Nephron progenitor cell (in vitro differentiated cells): Measurements from ENCODE around the gene PRICKLE2.
A peak's percentile ranks its signal among the peaks of the same experiment; 100 is the strongest.

Source experiments
- DNase-seq: peaks from one replicate; pipeline ENCODE4 v3.0.0; 2021
- H3K27ac Mint-ChIP-seq: 2 replicates; pipeline ENCODE4 v1.8.0; 2021; ENCODE audit warnings: mild to moderate bottlenecking, moderate library complexity, mixed read lengths
- H3K27me3 Mint-ChIP-seq: 2 replicates; pipeline ENCODE4 v1.8.0; 2021; ENCODE audit warnings: mild to moderate bottlenecking, low read depth, mixed read lengths; ENCODE audit not compliant: poor library complexity
- H3K36me3 Mint-ChIP-seq: 2 replicates; pipeline ENCODE4 v1.8.0; 2021; ENCODE audit warnings: low read depth, mixed read lengths
- H3K4me1 Mint-ChIP-seq: 2 replicates; pipeline ENCODE4 v1.8.0; 2021; ENCODE audit warnings: mixed read lengths
- H3K4me3 Mint-ChIP-seq: 2 replicates; pipeline ENCODE4 v1.8.0; 2021; ENCODE audit warnings: mild to moderate bottlenecking, moderate library complexity, mixed read lengths
- H3K9me3 Mint-ChIP-seq: 2 replicates; pipeline ENCODE4 v1.8.0; 2021; ENCODE audit warnings: mild to moderate bottlenecking, moderate library complexity, mixed read lengths
- TF ChIP-seq, protein P1 (sequence below): fragments of 200-600 bp; sonication (generic); IDR thresholded peaks from 2 replicates; pipeline ENCODE4 v1.5.0; 2021; ENCODE audit warnings: antibody characterized with exemption

The PRICKLE2 gene

DNA sequence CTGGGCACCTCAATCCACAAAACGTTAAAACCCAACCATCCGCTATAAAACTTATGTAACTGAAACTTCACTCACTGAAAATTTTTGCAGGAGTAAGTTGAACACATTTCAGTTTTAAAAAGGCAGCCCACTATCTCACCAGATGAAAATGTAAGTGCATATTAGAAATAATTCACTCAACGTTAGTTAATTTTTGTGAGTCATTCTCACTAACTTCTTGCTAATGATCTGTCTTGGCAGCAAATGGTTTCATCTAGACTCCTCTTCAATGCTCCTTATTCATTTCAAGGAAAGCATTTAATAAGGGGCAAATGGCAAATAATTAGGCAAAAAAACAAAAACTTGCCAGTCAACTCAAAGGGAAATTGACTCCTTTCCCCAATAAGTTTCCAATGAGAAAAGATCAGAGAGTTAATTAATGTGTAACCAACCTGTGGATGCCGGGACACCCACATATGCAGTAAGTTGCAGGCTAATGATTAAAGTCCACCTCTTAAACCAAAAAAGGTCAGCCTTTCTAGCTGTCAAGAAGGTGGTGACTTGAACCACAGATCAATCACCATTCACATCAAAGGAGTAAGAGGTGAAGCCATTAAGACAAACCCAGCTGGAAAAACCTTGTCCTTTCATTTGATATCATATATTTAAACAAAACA, 22.9 kb upstream of the PRICKLE2 start:
- Mint-ChIP-seq H3K36me3 (peaks cover 38% of the 10 kb centered on the region), H3K27me3 (no peaks in the 10 kb centered on the region), H3K27ac (no peak overlapping the region), H3K9me3 (peaks cover 10% of the 10 kb centered on the region), H3K4me1 (peaks cover 46% of the 10 kb centered on the region), H3K4me3 (no peak overlapping the region)
- TF ChIP-seq, protein P1, sequence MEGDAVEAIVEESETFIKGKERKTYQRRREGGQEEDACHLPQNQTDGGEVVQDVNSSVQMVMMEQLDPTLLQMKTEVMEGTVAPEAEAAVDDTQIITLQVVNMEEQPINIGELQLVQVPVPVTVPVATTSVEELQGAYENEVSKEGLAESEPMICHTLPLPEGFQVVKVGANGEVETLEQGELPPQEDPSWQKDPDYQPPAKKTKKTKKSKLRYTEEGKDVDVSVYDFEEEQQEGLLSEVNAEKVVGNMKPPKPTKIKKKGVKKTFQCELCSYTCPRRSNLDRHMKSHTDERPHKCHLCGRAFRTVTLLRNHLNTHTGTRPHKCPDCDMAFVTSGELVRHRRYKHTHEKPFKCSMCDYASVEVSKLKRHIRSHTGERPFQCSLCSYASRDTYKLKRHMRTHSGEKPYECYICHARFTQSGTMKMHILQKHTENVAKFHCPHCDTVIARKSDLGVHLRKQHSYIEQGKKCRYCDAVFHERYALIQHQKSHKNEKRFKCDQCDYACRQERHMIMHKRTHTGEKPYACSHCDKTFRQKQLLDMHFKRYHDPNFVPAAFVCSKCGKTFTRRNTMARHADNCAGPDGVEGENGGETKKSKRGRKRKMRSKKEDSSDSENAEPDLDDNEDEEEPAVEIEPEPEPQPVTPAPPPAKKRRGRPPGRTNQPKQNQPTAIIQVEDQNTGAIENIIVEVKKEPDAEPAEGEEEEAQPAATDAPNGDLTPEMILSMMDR = no peak
- DNase-seq = no peak

DNA sequence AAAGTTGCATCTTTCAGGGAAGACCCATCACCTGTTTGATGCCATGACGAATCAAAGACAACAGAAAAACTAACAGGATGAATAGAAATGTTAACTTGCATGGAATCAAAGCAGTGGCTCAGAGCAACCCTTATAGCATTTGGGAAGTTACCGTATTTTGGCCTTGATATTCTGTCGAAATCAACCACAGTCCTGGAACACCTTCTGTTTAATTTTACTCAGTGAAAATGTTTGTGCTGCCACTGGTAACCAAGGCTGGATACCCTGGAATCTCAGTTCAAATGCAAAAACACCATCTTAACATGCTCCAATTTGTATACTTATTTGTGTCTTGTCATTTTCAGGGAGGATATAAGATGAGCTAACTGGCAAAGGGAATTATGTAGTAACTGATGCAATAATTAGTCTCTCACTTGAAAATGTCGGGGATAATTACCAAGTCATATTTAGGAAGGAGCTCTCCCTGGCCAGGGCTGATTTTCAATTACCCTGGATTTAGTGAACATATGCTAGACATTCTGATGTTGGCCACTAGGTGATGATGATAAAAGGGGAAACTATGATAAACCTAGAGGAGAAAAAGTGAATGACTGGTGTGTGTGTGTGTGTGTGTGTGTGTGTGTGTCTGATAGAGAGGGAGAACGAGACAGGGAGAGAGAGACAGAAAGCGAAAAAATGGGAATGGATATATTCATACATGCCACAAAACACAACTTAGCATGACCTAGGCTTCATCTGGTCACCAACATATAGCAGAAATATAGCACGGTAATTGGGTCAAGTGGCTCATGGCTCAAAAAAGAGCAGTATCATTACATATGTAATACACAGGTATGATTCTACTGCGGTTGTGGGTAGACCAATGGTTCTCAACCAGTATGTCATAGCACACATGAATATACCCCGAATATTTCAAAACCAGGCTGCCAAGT, 19.0 kb upstream of the PRICKLE2 start:
- Mint-ChIP-seq H3K27me3 (no peaks in the 10 kb centered on the region), H3K36me3 (peaks cover 5% of the 10 kb centered on the region), H3K9me3 (peaks cover 5% of the 10 kb centered on the region), H3K27ac (no peak overlapping the region), H3K4me3 (no peak overlapping the region), H3K4me1 (peaks cover 76% of the 10 kb centered on the region)
- TF ChIP-seq, protein P1 = no peak
- no peak for DNase-seq

DNA sequence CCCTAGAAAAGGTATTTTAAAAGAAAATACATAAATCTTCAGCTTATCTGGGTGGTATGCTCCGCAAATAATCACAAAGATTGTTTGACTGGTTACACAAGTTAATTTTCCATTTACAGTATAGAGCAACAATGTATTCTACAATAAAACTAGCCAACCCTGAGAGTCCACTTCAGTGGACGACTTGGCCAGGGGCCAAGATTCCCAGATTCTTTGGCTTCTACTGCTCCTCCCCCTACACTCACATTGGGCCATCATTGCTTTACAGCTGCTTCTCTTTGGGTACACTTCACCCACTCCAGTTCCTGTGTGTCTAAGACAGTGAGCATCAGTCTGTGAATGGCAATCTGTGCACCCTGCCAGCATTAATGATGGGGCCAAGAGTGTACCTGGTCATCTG, 17.2 kb upstream of the PRICKLE2 start:
- peaks cover 74% of the 10 kb centered on the region for H3K4me1 Mint-ChIP-seq
- H3K4me3 Mint-ChIP-seq = no peak overlapping the region
- H3K9me3 Mint-ChIP-seq = peaks cover 8% of the 10 kb centered on the region
- H3K27me3 Mint-ChIP-seq = no peaks in the 10 kb centered on the region
- H3K27ac Mint-ChIP-seq = no peak overlapping the region
- H3K36me3 Mint-ChIP-seq = peaks cover 9% of the 10 kb centered on the region
- TF ChIP-seq, protein P1 = no peak
- no peak for DNase-seq

DNA sequence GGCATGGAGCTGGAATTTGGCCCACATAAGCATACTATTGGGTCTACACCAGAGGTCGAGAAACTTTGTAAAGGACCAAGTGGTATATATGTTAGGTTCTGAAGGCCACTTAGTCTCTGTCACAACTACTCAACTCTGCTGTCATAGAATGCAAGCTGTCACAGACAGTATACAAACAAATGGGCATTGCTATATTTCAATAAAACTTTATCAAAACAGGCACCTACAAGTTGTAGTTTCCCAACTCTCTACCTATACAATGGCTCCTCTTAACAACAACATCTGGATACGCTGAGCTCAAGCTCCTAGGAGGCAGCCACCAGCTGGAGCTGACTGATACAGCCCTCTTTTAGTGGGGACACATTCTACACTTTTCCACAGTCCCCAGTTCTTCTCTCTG, 15.7 kb upstream of the PRICKLE2 start:
- H3K27me3 Mint-ChIP-seq = no peaks in the 10 kb centered on the region
- DNase-seq = no peak
- H3K4me1 Mint-ChIP-seq = peaks cover 66% of the 10 kb centered on the region
- TF ChIP-seq, protein P1 = no peak
- H3K27ac Mint-ChIP-seq = no peak overlapping the region
- peaks cover 23% of the 10 kb centered on the region for H3K9me3 Mint-ChIP-seq
- H3K36me3 Mint-ChIP-seq = peaks cover 22% of the 10 kb centered on the region
- H3K4me3 Mint-ChIP-seq = no peak overlapping the region

DNA sequence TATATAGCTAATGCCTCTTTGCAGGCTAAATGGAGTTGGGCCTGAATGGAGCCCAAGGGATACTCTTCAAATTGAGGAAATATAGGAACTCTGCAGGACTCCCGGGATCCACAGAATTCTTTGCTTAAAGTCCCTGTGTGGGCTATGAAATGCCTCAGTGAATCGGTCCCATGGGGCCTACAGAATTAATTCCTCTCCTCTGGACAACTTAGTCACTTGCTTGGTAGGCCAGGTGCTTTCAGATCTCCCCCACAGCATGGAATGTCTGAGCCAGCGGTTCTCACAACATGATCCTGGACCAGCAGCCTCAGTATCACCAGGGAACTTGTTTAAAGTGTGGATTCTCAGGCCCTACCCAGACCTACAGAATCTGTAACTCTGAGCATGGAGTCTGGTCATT, 15.1 kb upstream of the PRICKLE2 start:
- Mint-ChIP-seq H3K27ac (peak overlapping the region; percentile 13), H3K36me3 (peaks cover 28% of the 10 kb centered on the region), H3K4me3 (no peak overlapping the region), H3K27me3 (no peaks in the 10 kb centered on the region), H3K9me3 (peaks cover 28% of the 10 kb centered on the region), H3K4me1 (peaks cover 63% of the 10 kb centered on the region)
- DNase-seq = peak; percentile 13
- TF ChIP-seq, protein P1 = no peak
